Tibial nerve (tissue), 3 donors: ENCODE data around the gene TSFM.

Experiments
- CTCF ChIP-seq, 5 experiments: fragments of 200-600 bp in 3 of 5; fragments of 450-650 bp in 2 of 5; sonication (generic) in 3 of 5; IDR thresholded peaks; one replicate each; pipeline ENCODE4 v1.5.1; 2016 to 2019; ENCODE audit warnings: antibody characterized with exemption in 5 of 5, mild to moderate bottlenecking in 3 of 5, moderate library complexity in 2 of 5
- POLR2A ChIP-seq, 2 donors: fragments of 450-650 bp; IDR thresholded peaks; one replicate each; pipeline ENCODE4 v1.6.1; 2017; ENCODE audit warnings: antibody characterized with exemption in 2 of 2, mild to moderate bottlenecking in 2 of 2, moderate library complexity in 2 of 2

- TF ChIP-seq CTCF (IDR thresholded peaks at IDR 0.05), result no peak
- TF ChIP-seq POLR2A (IDR thresholded peaks at IDR 0.05), result no peak
Measured at GRCh38 chr12:57832966-57833365, 50.4 kb downstream of the TSFM start.
